GM12873 (cell line): ENCODE data around the gene DCTD.

Source experiments
- CTCF ChIP-seq: IDR thresholded peaks from 2 replicates; pipeline ENCODE4 v1.5.1; 2012; ENCODE audit warnings: low read depth, mild to moderate bottlenecking, moderate library complexity, low read length, control low read depth; ENCODE audit not compliant: insufficient read depth; ENCODE audit errors: missing control alignments

DCTD gene

GRCh38 chr4:182883351-182883750 lies 33.8 kb downstream of the DCTD start:
- TF ChIP-seq CTCF: no peak

GRCh38 chr4:182881914-182882313 lies 35.3 kb downstream of the DCTD start:
- no peak for TF ChIP-seq CTCF

GRCh38 chr4:182880387-182881356 lies 36.5 kb downstream of the DCTD start:
- no peak for TF ChIP-seq CTCF

GRCh38 chr4:182879913-182880312 lies 37.3 kb downstream of the DCTD start:
- TF ChIP-seq CTCF: no peak

- TF ChIP-seq CTCF: no peak
Measured at GRCh38 chr4:182878633-182879495, 38.3 kb downstream of the DCTD start.

- peak; percentile 7 for TF ChIP-seq CTCF
Measured at GRCh38 chr4:182877326-182877883, 39.8 kb downstream of the DCTD start.

- no peak for TF ChIP-seq CTCF
Measured at GRCh38 chr4:182876427-182876826, 40.8 kb downstream of the DCTD start.
